T-helper 2 cell treated with Interferon-gamma antibody and Interleukin-4, amounts not matched to agents 5 μg/mL and 100 μg/mL, for 36 hours (primary cell): Measurements from ENCODE around the gene BAK1.
A peak's percentile ranks its signal among the peaks of the same experiment; 100 is the strongest.
"Not testable (repeated sequence)": the region's sequence is repeated elsewhere in the genome, so short reads cannot be mapped to it uniquely, and the experiment has no call there.

Experiments used
- DNase-seq: peaks from one replicate; pipeline ENCODE4 v3.0.0; 2021; ENCODE audit warnings: low spot score
- H3K27ac Mint-ChIP-seq: one replicate; pipeline ENCODE4 v1.8.0; 2021; ENCODE audit warnings: mild to moderate bottlenecking, mixed read lengths
- H3K27me3 Mint-ChIP-seq: one replicate; pipeline ENCODE4 v1.8.0; 2021; ENCODE audit warnings: low read depth, mixed read lengths
- H3K36me3 Mint-ChIP-seq: one replicate; pipeline ENCODE4 v1.8.0; 2021; ENCODE audit warnings: low read depth, mixed read lengths
- H3K4me1 Mint-ChIP-seq: one replicate; pipeline ENCODE4 v1.8.0; 2021; ENCODE audit warnings: low read depth, mixed read lengths
- H3K4me3 Mint-ChIP-seq: one replicate; pipeline ENCODE4 v1.8.0; 2022; ENCODE audit warnings: mild to moderate bottlenecking, moderate library complexity, mixed read lengths
- H3K9me3 Mint-ChIP-seq: one replicate; pipeline ENCODE4 v1.8.0; 2021; ENCODE audit warnings: mixed read lengths

BAK1 gene

GRCh38 chr6:33568826-33569570 is 11.1 kb downstream of the BAK1 start:
- peak overlapping the region; percentile 26 for H3K4me3 Mint-ChIP-seq

GRCh38 chr6:33567836-33568235 is 12.2 kb downstream of the BAK1 start:
- no peak for DNase-seq
- H3K27ac Mint-ChIP-seq = no peak overlapping the region
- no peak overlapping the region for H3K4me3 Mint-ChIP-seq
- H3K27me3 Mint-ChIP-seq = no peaks in the 10 kb centered on the region
- H3K9me3 Mint-ChIP-seq = no peaks in the 10 kb centered on the region
- H3K4me1 Mint-ChIP-seq = peaks cover 38% of the 10 kb centered on the region
- peaks cover 39% of the 10 kb centered on the region for H3K36me3 Mint-ChIP-seq

More at GRCh38 chr6:33568826-33569570, 11.1 kb downstream of the BAK1 start:
- Mint-ChIP-seq H3K27me3 (no peaks in the 10 kb centered on the region), H3K4me1 (peaks cover 41% of the 10 kb centered on the region), H3K36me3 (peaks cover 45% of the 10 kb centered on the region), H3K9me3 (no peaks in the 10 kb centered on the region), H3K27ac (peak overlapping the region; percentile 64)
- no peak for DNase-seq

- H3K27ac Mint-ChIP-seq = peak overlapping the region; percentile 55
- DNase-seq = no peak
Measured at GRCh38 chr6:33566182-33567084, 13.6 kb downstream of the BAK1 start.

GRCh38 chr6:33558801-33559200 is 21.3 kb downstream of the BAK1 start:
- Mint-ChIP-seq H3K4me3 (no peak overlapping the region), H3K27me3 (no peaks in the 10 kb centered on the region), H3K27ac (no peak overlapping the region), H3K4me1 (peaks cover 2% of the 10 kb centered on the region), H3K36me3 (peaks cover 2% of the 10 kb centered on the region), H3K9me3 (no peaks in the 10 kb centered on the region)
- DNase-seq = no peak

More at GRCh38 chr6:33566182-33567084, 13.6 kb downstream of the BAK1 start:
- H3K4me3 Mint-ChIP-seq = no peak overlapping the region
- H3K27me3 Mint-ChIP-seq = no peaks in the 10 kb centered on the region
- peaks cover 27% of the 10 kb centered on the region for H3K4me1 Mint-ChIP-seq
- H3K9me3 Mint-ChIP-seq = no peaks in the 10 kb centered on the region
- H3K36me3 Mint-ChIP-seq = peaks cover 29% of the 10 kb centered on the region

- Mint-ChIP-seq H3K9me3 (no peaks in the 10 kb centered on the region), H3K36me3 (peaks cover 2% of the 10 kb centered on the region), H3K27ac (no peak overlapping the region), H3K27me3 (no peaks in the 10 kb centered on the region), H3K4me3 (no peak overlapping the region), H3K4me1 (peaks cover 2% of the 10 kb centered on the region)
- DNase-seq = no peak
Measured at GRCh38 chr6:33557376-33557775, 22.7 kb downstream of the BAK1 start.

- H3K27ac Mint-ChIP-seq = not testable (repeated sequence)
Measured at GRCh38 chr6:33552883-33553282, 27.2 kb downstream of the BAK1 start.

GRCh38 chr6:33552252-33552651 is 27.8 kb downstream of the BAK1 start:
- no peak overlapping the region for H3K4me3 Mint-ChIP-seq
- DNase-seq = no peak
- H3K4me1 Mint-ChIP-seq = peaks cover 22% of the 10 kb centered on the region

More at GRCh38 chr6:33552883-33553282, 27.2 kb downstream of the BAK1 start:
- H3K9me3 Mint-ChIP-seq, DNase-seq, H3K36me3 Mint-ChIP-seq, H3K4me3 Mint-ChIP-seq, H3K27me3 Mint-ChIP-seq: not testable (repeated sequence)
- H3K4me1 Mint-ChIP-seq = peaks cover 16% of the 10 kb centered on the region

GRCh38 chr6:33551538-33551937 is 28.5 kb downstream of the BAK1 start:
- no peak overlapping the region for H3K4me3 Mint-ChIP-seq
- peaks cover 21% of the 10 kb centered on the region for H3K4me1 Mint-ChIP-seq
- H3K27ac Mint-ChIP-seq = peak overlapping the region; percentile 9

More at GRCh38 chr6:33552252-33552651, 27.8 kb downstream of the BAK1 start:
- peaks cover 4% of the 10 kb centered on the region for H3K36me3 Mint-ChIP-seq
- no peaks in the 10 kb centered on the region for H3K9me3 Mint-ChIP-seq
- no peaks in the 10 kb centered on the region for H3K27me3 Mint-ChIP-seq
- no peak overlapping the region for H3K27ac Mint-ChIP-seq

GRCh38 chr6:33549896-33550295 is 30.2 kb downstream of the BAK1 start:
- peaks cover 2% of the 10 kb centered on the region for H3K36me3 Mint-ChIP-seq
- peaks cover 22% of the 10 kb centered on the region for H3K4me1 Mint-ChIP-seq
- DNase-seq = no peak
- H3K27me3 Mint-ChIP-seq = no peaks in the 10 kb centered on the region
- H3K27ac Mint-ChIP-seq = no peak overlapping the region
- H3K9me3 Mint-ChIP-seq = no peaks in the 10 kb centered on the region
- H3K4me3 Mint-ChIP-seq = no peak overlapping the region

More at GRCh38 chr6:33551538-33551937, 28.5 kb downstream of the BAK1 start:
- H3K27me3 Mint-ChIP-seq = no peaks in the 10 kb centered on the region
- peaks cover 2% of the 10 kb centered on the region for H3K36me3 Mint-ChIP-seq
- DNase-seq = no peak
- H3K9me3 Mint-ChIP-seq = no peaks in the 10 kb centered on the region

GRCh38 chr6:33549196-33549595 is 30.9 kb downstream of the BAK1 start:
- H3K9me3 Mint-ChIP-seq = no peaks in the 10 kb centered on the region
- H3K27me3 Mint-ChIP-seq = no peaks in the 10 kb centered on the region
- H3K4me1 Mint-ChIP-seq = peaks cover 22% of the 10 kb centered on the region
- H3K27ac Mint-ChIP-seq = peak overlapping the region; percentile 63
- peak overlapping the region; percentile 18 for H3K4me3 Mint-ChIP-seq
- DNase-seq = no peak
- peaks cover 2% of the 10 kb centered on the region for H3K36me3 Mint-ChIP-seq

- Mint-ChIP-seq H3K36me3 (peaks cover 2% of the 10 kb centered on the region), H3K4me3 (peak overlapping the region; percentile 62), H3K9me3 (no peaks in the 10 kb centered on the region), H3K27ac (peak overlapping the region; percentile 85), H3K27me3 (no peaks in the 10 kb centered on the region), H3K4me1 (peaks cover 26% of the 10 kb centered on the region)
- no peak for DNase-seq
Measured at GRCh38 chr6:33547499-33547898, 32.6 kb downstream of the BAK1 start.

GRCh38 chr6:33546766-33547165 is 33.3 kb downstream of the BAK1 start:
- Mint-ChIP-seq H3K9me3 (no peaks in the 10 kb centered on the region), H3K27me3 (no peaks in the 10 kb centered on the region), H3K36me3 (peaks cover 2% of the 10 kb centered on the region), H3K27ac (no peak overlapping the region), H3K4me1 (peaks cover 26% of the 10 kb centered on the region), H3K4me3 (no peak overlapping the region)
- no peak for DNase-seq

GRCh38 chr6:33545292-33545691 is 34.8 kb downstream of the BAK1 start:
- H3K27ac Mint-ChIP-seq = not testable (repeated sequence)

GRCh38 chr6:33543116-33543515 is 37.0 kb downstream of the BAK1 start:
- Mint-ChIP-seq H3K36me3 (no peaks in the 10 kb centered on the region), H3K27me3 (no peaks in the 10 kb centered on the region), H3K4me3 (no peak overlapping the region), H3K9me3 (no peaks in the 10 kb centered on the region), H3K4me1 (peaks cover 15% of the 10 kb centered on the region), H3K27ac (no peak overlapping the region)
- no peak for DNase-seq

More at GRCh38 chr6:33545292-33545691, 34.8 kb downstream of the BAK1 start:
- H3K4me1 Mint-ChIP-seq = peaks cover 26% of the 10 kb centered on the region
- H3K36me3 Mint-ChIP-seq, H3K4me3 Mint-ChIP-seq, DNase-seq, H3K27me3 Mint-ChIP-seq, H3K9me3 Mint-ChIP-seq: not testable (repeated sequence)
